Bronchial epithelial cell (primary cell): Measurements from ENCODE around the gene CELSR2. TPM values are rescaled to one million over a fixed set of nuclear protein-coding genes. Genes with fewer than 3 reads are reported as not detected.

Source experiments
- DNase-seq: peaks from one replicate; pipeline ENCODE4 v3.0.0-alpha.2; 2010; ENCODE audit warnings: low read depth
- FAIRE-seq: peaks from 2 replicates; lab custom pipeline; 2011; peaks lifted over from hg19 to GRCh38; lab: Jason Lieb, UNC
- H3K27me3 ChIP-seq: 2 replicates; pipeline ENCODE4 v1.5.1; 2011; ENCODE audit warnings: low read length; ENCODE audit not compliant: control insufficient read depth, insufficient read depth
- H3K36me3 ChIP-seq: 2 replicates; pipeline ENCODE4 v1.5.1; 2011; ENCODE audit warnings: low read length; ENCODE audit not compliant: control insufficient read depth, insufficient read depth
- H3K4me3 ChIP-seq: 2 replicates; pipeline ENCODE4 v1.5.1; 2011; ENCODE audit warnings: mild to moderate bottlenecking, low read depth, low read length, control low read depth
- total RNA-seq: library from RNA; depleted of rRNA; stranded (reverse); fragments of >200 nt; gene quantifications from 2 replicates; pipeline ENCODE4 v1.2.1, GENCODE V29; 2014
- TF ChIP-seq, protein P1 (sequence below): IDR thresholded peaks from 2 replicates; pipeline ENCODE4 v1.5.1; 2011; ENCODE audit warnings: mild to moderate bottlenecking, moderate library complexity, low read length, control low read depth, inconsistent platforms; ENCODE audit not compliant: insufficient read depth, severe bottlenecking

The CELSR2 gene
- total RNA-seq, 1 donor from 2014 or later, result 9.2 TPM

DNA sequence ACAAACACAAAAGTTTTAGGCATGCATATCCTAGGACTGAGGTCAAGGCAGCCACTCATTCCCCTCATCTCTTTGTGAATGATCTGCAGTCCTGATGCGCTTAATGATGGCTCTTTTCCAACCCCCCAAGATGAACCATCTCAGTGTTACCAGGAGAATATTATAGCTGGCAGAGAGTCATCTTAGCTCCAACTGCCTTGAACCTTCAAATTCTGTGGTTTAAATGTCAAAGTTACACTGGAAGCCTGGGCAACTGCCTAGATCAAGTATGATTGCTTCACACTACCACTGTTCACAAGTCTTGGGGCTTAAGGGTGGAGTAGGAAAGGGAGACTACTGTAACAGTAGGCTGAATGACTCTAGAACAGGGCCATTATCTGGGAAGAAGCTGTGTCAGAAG lies 65.5 kb downstream of the CELSR2 start:
- FAIRE-seq, result no peak
- Histone ChIP-seq H3K4me3 (no peak overlapping the region), H3K36me3 (no peaks in the 10 kb centered on the region), H3K27me3 (no peaks in the 10 kb centered on the region)
- TF ChIP-seq, protein P1, sequence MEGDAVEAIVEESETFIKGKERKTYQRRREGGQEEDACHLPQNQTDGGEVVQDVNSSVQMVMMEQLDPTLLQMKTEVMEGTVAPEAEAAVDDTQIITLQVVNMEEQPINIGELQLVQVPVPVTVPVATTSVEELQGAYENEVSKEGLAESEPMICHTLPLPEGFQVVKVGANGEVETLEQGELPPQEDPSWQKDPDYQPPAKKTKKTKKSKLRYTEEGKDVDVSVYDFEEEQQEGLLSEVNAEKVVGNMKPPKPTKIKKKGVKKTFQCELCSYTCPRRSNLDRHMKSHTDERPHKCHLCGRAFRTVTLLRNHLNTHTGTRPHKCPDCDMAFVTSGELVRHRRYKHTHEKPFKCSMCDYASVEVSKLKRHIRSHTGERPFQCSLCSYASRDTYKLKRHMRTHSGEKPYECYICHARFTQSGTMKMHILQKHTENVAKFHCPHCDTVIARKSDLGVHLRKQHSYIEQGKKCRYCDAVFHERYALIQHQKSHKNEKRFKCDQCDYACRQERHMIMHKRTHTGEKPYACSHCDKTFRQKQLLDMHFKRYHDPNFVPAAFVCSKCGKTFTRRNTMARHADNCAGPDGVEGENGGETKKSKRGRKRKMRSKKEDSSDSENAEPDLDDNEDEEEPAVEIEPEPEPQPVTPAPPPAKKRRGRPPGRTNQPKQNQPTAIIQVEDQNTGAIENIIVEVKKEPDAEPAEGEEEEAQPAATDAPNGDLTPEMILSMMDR, result no peak
- no peak for DNase-seq

DNA sequence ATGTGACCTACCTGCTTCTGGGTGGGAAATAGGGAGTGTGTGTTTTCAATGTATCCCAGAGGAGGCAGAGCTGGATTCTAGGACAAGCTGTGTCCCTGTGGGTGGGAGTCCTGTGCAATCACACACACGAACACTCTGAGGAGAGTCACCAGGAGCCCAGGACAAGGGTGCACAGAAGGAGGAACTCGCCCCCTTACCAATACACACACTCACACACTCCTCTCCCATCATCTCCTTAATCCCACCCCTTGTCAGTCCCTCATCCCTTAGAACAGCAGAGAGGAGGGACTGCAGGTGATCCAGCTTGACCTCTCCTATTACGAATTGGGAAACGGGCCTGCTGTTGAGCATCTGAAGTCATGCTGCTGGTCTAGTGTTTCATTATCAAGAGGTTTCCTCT lies 65.9 kb downstream of the CELSR2 start:
- H3K4me3 ChIP-seq, result no peak overlapping the region
- no peak for FAIRE-seq

DNA sequence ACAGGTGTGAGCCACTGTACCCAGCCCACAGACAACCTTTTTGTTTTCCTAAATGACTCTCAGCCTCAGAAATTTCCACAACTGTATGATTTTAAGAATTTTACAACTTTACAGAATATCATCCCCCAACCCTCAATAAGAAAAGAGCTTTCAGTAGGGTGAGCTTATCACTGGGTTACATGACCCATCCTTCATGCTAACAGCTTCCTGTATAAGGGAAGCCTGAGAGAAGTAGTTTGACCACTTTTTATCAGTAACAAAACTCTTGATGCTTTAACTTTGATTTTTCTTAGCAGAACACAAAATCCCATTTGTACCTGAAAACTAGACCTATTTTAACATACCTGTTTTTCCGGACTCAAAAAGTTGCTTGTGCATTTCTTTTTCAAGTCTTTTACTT lies 67.2 kb downstream of the CELSR2 start:
- FAIRE-seq (no peak), DNase-seq (no peak)
- Histone ChIP-seq H3K4me3 (no peak overlapping the region), H3K27me3 (no peaks in the 10 kb centered on the region), H3K36me3 (no peaks in the 10 kb centered on the region)
- TF ChIP-seq, protein P1, result no peak

More for the DNA sequence above, 65.9 kb downstream of the CELSR2 start:
- TF ChIP-seq, protein P1, result no peak
- no peaks in the 10 kb centered on the region for H3K27me3 ChIP-seq
- no peaks in the 10 kb centered on the region for H3K36me3 ChIP-seq
- no peak for DNase-seq

DNA sequence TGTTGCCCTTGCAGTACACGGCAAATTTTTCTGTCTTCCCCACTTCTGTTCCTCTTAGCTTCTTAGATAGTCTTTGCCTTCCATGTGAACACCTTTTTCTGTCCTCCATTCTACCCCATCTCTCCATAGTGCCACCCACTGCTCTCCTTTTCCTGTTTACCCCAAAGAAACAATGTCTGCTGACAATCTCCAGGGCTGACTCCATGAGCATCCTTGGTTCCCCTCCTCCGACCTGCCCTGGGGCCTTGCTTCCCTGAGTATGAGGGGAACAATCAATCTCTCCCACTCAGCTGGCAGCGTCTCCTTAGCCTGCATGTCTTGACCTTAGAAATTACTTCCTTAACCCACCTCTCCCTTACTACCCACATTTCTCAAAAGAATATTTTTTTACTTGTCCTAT lies 69.8 kb downstream of the CELSR2 start:
- FAIRE-seq (no peak), DNase-seq (no peak)
- Histone ChIP-seq H3K36me3 (no peaks in the 10 kb centered on the region), H3K4me3 (no peak overlapping the region), H3K27me3 (no peaks in the 10 kb centered on the region)
- TF ChIP-seq, protein P1, result no peak

DNA sequence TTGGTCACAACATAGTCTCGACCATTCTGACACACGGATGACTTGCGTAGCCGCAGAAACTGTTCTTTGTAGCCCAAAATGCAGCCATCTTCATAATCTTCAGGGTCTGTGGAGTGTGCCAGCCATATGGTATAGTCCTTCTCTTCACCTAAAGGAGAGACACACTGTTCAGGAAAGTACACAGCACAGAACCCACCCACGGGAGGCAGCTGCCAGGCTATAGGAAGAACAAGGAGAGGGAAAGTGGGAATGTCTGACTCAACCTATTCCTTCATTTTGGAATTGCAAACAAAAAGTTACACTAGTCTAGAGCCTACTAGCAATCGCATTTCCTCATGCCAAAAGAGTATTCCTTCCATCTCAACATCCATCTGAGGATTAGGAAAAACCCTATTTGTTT lies 73.6 kb downstream of the CELSR2 start:
- H3K36me3 ChIP-seq, result no peaks in the 10 kb centered on the region
- DNase-seq (no peak), FAIRE-seq (no peak)
- TF ChIP-seq, protein P1, result no peak
- H3K27me3 ChIP-seq, result no peaks in the 10 kb centered on the region
- no peak overlapping the region for H3K4me3 ChIP-seq

Other genes starting within 250 kb of the CELSR2 start
- gene WDR47, start 207.4 kb upstream of the CELSR2 start, total RNA-seq, result 16.8 and 21.0 TPM in 2 replicates
- gene TAF13, start 173.5 kb upstream of the CELSR2 start, total RNA-seq, result 96.9 and 157 TPM in 2 replicates
- 52.7 and 56.3 TPM in 2 replicates for gene TMEM167B, start 158.8 kb upstream of the CELSR2 start, total RNA-seq
- under 0.01 TPM in 1 of 2 replicates, not detected in the other for gene ELAPOR1, start 135.4 kb upstream of the CELSR2 start, total RNA-seq
- 521 and 572 TPM in 2 replicates for gene SARS1, start 35.6 kb upstream of the CELSR2 start, total RNA-seq
- gene PSRC1, start 33.6 kb downstream of the CELSR2 start, total RNA-seq, result 1.1 and 1.8 TPM in 2 replicates
- 0.26 TPM in 1 of 2 replicates, not detected in the other for gene MYBPHL, start 57.5 kb downstream of the CELSR2 start, total RNA-seq
- gene SORT1, start 148.4 kb downstream of the CELSR2 start, total RNA-seq, result 7.9 and 31.1 TPM in 2 replicates
- 31.0 and 42.9 TPM in 2 replicates for gene PSMA5, start 176.9 kb downstream of the CELSR2 start, total RNA-seq
- not detected in 2 replicates for gene SYPL2, start 217.0 kb downstream of the CELSR2 start, total RNA-seq
- gene ATXN7L2, start 234.4 kb downstream of the CELSR2 start, total RNA-seq, result 0.64 and 1.3 TPM in 2 replicates
- gene CYB561D1, start 244.6 kb downstream of the CELSR2 start, total RNA-seq, result 5.0 and 8.1 TPM in 2 replicates